ENCODE measurements around the gene KIF1A.

KIF1A gene

DNA sequence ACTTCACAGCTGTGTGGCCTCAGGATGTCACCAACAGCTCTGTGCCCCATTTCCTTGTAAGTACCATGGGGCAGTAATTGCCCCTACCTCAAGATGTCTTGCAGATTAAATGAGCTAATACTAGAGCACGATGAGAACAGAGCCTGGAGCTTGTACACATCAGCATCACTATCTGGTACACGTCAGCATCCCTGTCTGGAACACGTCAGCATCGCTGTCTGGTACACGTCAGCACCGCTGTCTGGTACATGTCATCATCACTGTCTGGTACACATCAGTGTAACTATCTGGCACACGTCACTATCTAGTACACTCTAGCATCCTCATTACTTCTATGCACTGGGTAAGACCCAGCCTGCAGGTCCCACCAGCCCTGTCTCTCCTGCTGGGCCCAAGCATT is 91.2 kb downstream of the KIF1A start:
- no peak for DNase-seq (ENCODE audit: extremely low read depth, low read depth)
- TF ChIP-seq, protein P1, sequence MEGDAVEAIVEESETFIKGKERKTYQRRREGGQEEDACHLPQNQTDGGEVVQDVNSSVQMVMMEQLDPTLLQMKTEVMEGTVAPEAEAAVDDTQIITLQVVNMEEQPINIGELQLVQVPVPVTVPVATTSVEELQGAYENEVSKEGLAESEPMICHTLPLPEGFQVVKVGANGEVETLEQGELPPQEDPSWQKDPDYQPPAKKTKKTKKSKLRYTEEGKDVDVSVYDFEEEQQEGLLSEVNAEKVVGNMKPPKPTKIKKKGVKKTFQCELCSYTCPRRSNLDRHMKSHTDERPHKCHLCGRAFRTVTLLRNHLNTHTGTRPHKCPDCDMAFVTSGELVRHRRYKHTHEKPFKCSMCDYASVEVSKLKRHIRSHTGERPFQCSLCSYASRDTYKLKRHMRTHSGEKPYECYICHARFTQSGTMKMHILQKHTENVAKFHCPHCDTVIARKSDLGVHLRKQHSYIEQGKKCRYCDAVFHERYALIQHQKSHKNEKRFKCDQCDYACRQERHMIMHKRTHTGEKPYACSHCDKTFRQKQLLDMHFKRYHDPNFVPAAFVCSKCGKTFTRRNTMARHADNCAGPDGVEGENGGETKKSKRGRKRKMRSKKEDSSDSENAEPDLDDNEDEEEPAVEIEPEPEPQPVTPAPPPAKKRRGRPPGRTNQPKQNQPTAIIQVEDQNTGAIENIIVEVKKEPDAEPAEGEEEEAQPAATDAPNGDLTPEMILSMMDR (IDR thresholded peaks at IDR 0.05; ENCODE audit: low read depth, low read length), result no peak

GRCh38 chr2:240728361-240728760 is 91.7 kb downstream of the KIF1A start:
- no peak for DNase-seq (ENCODE audit: extremely low read depth, low read depth)
- TF ChIP-seq, protein P1 (IDR thresholded peaks at IDR 0.05; ENCODE audit: low read depth, low read length), result no peak

DNA sequence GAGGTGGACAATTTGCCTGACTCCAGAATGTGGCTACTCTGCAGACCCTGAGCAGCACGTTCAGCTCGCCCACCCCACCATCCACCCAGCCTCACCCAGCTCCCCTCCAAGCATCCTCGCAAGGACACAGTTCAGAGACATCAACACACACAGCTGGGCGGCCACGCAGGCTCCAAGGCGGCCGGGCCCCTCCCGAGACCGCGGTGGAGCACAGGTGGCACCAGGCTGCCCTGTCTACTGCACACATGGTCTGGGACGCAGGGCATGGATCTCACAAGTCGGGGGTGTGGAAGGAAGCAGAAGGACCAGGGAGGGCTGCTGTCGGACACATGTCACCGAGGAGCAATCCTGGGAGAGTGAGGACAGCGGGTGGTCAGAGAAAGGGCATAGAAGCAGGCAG is 92.1 kb downstream of the KIF1A start:
- TF ChIP-seq, protein P1 (IDR thresholded peaks at IDR 0.05; ENCODE audit: low read depth, low read length), result no peak
- no peak for DNase-seq (ENCODE audit: extremely low read depth, low read depth)

GRCh38 chr2:240727439-240727838 is 92.6 kb downstream of the KIF1A start:
- no peak for DNase-seq (ENCODE audit: extremely low read depth, low read depth)
- TF ChIP-seq, protein P1 (IDR thresholded peaks at IDR 0.05; ENCODE audit: low read depth, low read length), result no peak

DNA sequence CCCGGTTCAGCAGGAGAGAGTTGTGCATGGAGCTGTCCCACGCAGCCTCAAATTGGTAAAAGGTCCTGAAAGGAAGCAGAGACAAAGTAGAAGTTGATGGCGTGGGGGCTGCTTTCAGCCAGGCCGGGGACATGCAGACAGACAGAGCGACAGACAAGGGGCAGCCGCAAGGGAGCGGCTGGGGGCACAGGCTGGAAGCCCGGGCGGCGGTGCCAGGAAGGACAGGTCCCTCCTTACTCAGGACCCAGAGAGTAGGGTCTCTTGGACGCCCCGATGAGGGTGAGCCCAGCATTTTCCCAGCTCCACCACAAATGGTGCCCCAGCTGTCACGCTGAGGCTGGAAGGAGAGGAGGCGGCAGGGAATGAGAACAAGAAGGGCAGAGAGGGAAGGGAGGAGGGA is 93.1 kb downstream of the KIF1A start:
- TF ChIP-seq, protein P1 (IDR thresholded peaks at IDR 0.05; ENCODE audit: low read depth, low read length), result no peak
- DNase-seq (ENCODE audit: extremely low read depth, low read depth), result no peak

DNA sequence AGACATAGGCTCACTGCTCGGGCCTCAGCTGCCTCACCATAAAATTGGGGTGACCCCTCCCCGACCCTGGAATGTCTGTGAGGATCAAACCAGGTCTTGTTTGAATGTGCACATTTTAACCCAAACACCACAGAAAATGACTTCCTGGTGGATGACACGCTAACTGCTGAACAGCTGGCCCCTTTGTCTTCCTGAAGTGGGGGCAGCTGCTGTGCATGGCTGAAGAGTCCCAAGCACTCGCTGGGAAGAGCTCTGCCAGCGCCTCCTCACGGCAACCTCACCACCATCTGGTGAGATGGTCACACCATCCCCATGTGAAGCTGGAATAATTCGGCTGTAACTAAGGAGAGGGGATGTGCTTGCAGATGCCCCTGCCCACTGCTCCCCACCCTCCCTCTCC is 94.3 kb downstream of the KIF1A start:
- DNase-seq (ENCODE audit: extremely low read depth, low read depth), result no peak
- TF ChIP-seq, protein P1 (IDR thresholded peaks at IDR 0.05; ENCODE audit: low read depth, low read length), result no peak

GRCh38 chr2:240725266-240725665 is 94.8 kb downstream of the KIF1A start:
- no peak for DNase-seq (ENCODE audit: extremely low read depth, low read depth)
- TF ChIP-seq, protein P1 (IDR thresholded peaks at IDR 0.05; ENCODE audit: low read depth, low read length), result no peak
